Measurements from ENCODE around the gene UVRAG.

DNA sequence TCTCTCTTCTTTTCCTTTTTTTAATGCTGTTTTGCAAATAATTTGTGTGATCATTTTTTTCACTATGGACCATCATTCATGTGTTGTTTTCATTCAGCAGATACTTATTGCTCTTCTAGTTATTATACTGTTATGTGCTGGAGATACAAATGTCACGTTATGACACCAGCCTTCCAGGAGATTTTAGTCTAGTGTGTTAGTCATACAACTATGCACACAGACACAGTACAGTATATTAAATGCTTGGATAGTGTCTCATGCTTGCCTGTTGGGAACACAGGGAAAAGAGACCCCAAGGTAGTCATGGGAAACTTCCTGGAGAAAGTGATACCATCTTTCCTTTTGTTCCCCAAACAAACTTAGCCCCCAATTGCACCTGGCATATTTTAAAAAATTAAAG, 116.1 kb downstream of the UVRAG start:
- TF ChIP-seq, protein P1, sequence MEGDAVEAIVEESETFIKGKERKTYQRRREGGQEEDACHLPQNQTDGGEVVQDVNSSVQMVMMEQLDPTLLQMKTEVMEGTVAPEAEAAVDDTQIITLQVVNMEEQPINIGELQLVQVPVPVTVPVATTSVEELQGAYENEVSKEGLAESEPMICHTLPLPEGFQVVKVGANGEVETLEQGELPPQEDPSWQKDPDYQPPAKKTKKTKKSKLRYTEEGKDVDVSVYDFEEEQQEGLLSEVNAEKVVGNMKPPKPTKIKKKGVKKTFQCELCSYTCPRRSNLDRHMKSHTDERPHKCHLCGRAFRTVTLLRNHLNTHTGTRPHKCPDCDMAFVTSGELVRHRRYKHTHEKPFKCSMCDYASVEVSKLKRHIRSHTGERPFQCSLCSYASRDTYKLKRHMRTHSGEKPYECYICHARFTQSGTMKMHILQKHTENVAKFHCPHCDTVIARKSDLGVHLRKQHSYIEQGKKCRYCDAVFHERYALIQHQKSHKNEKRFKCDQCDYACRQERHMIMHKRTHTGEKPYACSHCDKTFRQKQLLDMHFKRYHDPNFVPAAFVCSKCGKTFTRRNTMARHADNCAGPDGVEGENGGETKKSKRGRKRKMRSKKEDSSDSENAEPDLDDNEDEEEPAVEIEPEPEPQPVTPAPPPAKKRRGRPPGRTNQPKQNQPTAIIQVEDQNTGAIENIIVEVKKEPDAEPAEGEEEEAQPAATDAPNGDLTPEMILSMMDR (conservative IDR thresholded peaks at IDR 0.05; ENCODE audit: low read depth, low read length) = no peak
- TF ChIP-seq EZH2 (IDR thresholded peaks at IDR 0.05; ENCODE audit: low read length, unreplicated experiment) (no peak), EZH2phosphoT487 (IDR thresholded peaks at IDR 0.05; ENCODE audit: borderline replicate concordance, low read length) (no peak)

Measured in PC-3 (cell line).